Naive thymus-derived CD8-positive, alpha-beta T cell (primary cell): ENCODE results near the gene RNF227. TPM values are rescaled to one million over a fixed set of nuclear protein-coding genes. Genes with fewer than 3 reads are reported as not detected.
A peak's percentile ranks its signal among the peaks of the same experiment; 100 is the strongest.
"Not testable (repeated sequence)": the region's sequence is repeated elsewhere in the genome, so short reads cannot be mapped to it uniquely, and the experiment has no call there.

Source experiments
- ATAC-seq, 2 donors: fragments of 150-1000 bp; cut with Tn5 transposase in 1 of 2; sonication (Bioruptor Pico), chemical (Tn5 transposase) in 1 of 2; 1 replicate in 1 of 2; 2 replicates in 1 of 2; pipeline ENCODE4 v1.10.0; 2021; ENCODE audit warnings: mild to moderate bottlenecking in 2 of 2, moderate library complexity in 2 of 2
- POLR2A ChIA-PET: fragments of 350-600 bp; sonication (Branson Sonifier 250); formaldehyde crosslinking; loops from one replicate; lab custom pipeline; 2021; ENCODE audit warnings: antibody characterized with exemption; lab: Charles Lee
- DNase-seq, 10 donors: peaks; one replicate each; pipeline versions ENCODE4 v3.0.0 to v3.0.0-alpha.2; 2020 to 2022
- H3K27ac Mint-ChIP-seq, 10 donors: one replicate each; pipeline ENCODE4 v1.8.0; 2020 to 2022; ENCODE audit warnings: mild to moderate bottlenecking in 10 of 10, mixed read lengths in 10 of 10, moderate library complexity in 4 of 10, inconsistent platforms in 1 of 10
- H3K27me3 Mint-ChIP-seq, 5 donors: one replicate each; pipeline ENCODE4 v1.8.0; 2021 to 2022; ENCODE audit warnings: mixed read lengths in 5 of 5
- H3K36me3 Mint-ChIP-seq, 3 donors: one replicate each; pipeline ENCODE4 v1.8.0; 2020 to 2022; ENCODE audit warnings: mixed read lengths in 3 of 3, mild to moderate bottlenecking in 2 of 3, inconsistent platforms in 1 of 3
- H3K4me1 Mint-ChIP-seq, 4 donors: one replicate each; pipeline ENCODE4 v1.8.0; 2021 to 2022; ENCODE audit warnings: mixed read lengths in 4 of 4
- H3K4me3 Mint-ChIP-seq, 10 donors: one replicate each; pipeline ENCODE4 v1.8.0; 2020 to 2022; ENCODE audit warnings: mild to moderate bottlenecking in 10 of 10, mixed read lengths in 10 of 10, moderate library complexity in 6 of 10, inconsistent platforms in 1 of 10
- H3K9me3 Mint-ChIP-seq, 9 donors: one replicate each; pipeline ENCODE4 v1.8.0; 2020 to 2022; ENCODE audit warnings: mixed read lengths in 9 of 9, mild to moderate bottlenecking in 3 of 9, inconsistent platforms in 1 of 9, moderate library complexity in 1 of 9
- polyA plus RNA-seq, 3 donors: library from polyadenylated mRNA; unstranded; fragments of 300-500 nt; fragmentation: Illumina TruSeq; gene quantifications; one replicate each; pipeline ENCODE4 v1.2.3, GENCODE V29; 2021
- total RNA-seq, 8 experiments: library from RNA in 2 of 8; stranded (reverse) in 2 of 8; gene quantifications; one replicate each; pipeline ENCODE4 v1.2.3 and lab custom pipeline; 2021 to 2026

The RNF227 gene
- total and polyA plus RNA-seq, 5 experiments from 2014 or later: 0.65 to 9.4 (median 4.8) TPM

- Mint-ChIP-seq H3K36me3 (peaks cover 7 to 44% (median 9%) of the 10 kb centered on the region in 3 donors), H3K4me3 (no peak overlapping the region), H3K4me1 (peaks cover 16 to 31% (median 26%) of the 10 kb centered on the region in 4 donors), H3K9me3 (no peaks in the 10 kb centered on the region), H3K27ac (peak overlapping the region in 4 of 10 donors; percentile 1 to 35 (median 4)), H3K27me3 (no peaks in the 10 kb centered on the region)
- ATAC-seq: no peak
- POLR2A ChIA-PET: interaction anchor here (1.1 to 1.4 kb wide), 2 partner anchors 10 to 41 kb away, joined by 3 to 4 read pairs; no protein-coding TSS in a partner anchor
- no peak for DNase-seq
Measured at GRCh38 chr17:7875804-7876370, 40.2 kb downstream of the RNF227 start.

GRCh38 chr17:7873051-7873450 lies 43.0 kb downstream of the RNF227 start:
- no peaks in the 10 kb centered on the region for H3K9me3 Mint-ChIP-seq
- H3K27ac Mint-ChIP-seq: peak overlapping the region in 1 of 10 donors; percentile 13
- peaks cover 7 to 40% (median 7%) of the 10 kb centered on the region in 3 donors for H3K36me3 Mint-ChIP-seq
- POLR2A ChIA-PET: no interaction called here
- no peaks in the 10 kb centered on the region for H3K27me3 Mint-ChIP-seq
- no peak for DNase-seq
- ATAC-seq: no peak
- H3K4me3 Mint-ChIP-seq: no peak overlapping the region
- H3K4me1 Mint-ChIP-seq: peaks cover 23 to 44% (median 42%) of the 10 kb centered on the region in 4 donors

GRCh38 chr17:7867881-7868329 lies 48.2 kb downstream of the RNF227 start:
- H3K36me3 Mint-ChIP-seq: peaks cover 0 to 20% (median 0%) of the 10 kb centered on the region in 3 donors
- H3K9me3 Mint-ChIP-seq: no peaks in the 10 kb centered on the region
- POLR2A ChIA-PET: interaction anchor here (1.0 to 1.8 kb wide), 7 partner anchors 11 to 64 kb away, joined by 3 to 9 read pairs (median 4); partner anchors contain the start of genes NAA38, RNF227 and TRAPPC1
- ATAC-seq (peak; percentile 91 to 92), DNase-seq (no peak)
- peak overlapping the region; percentile 55 to 83 (median 72) for H3K4me3 Mint-ChIP-seq
- H3K27me3 Mint-ChIP-seq: no peaks in the 10 kb centered on the region
- H3K27ac Mint-ChIP-seq: peak overlapping the region; percentile 79 to 95 (median 89)
- H3K4me1 Mint-ChIP-seq: peaks cover 18 to 48% (median 41%) of the 10 kb centered on the region in 4 donors

GRCh38 chr17:7864995-7865650 lies 51.0 kb downstream of the RNF227 start:
- DNase-seq: no peak
- Mint-ChIP-seq H3K9me3 (no peaks in the 10 kb centered on the region), H3K27me3 (no peaks in the 10 kb centered on the region), H3K36me3 (peaks cover 0 to 14% (median 0%) of the 10 kb centered on the region in 3 donors), H3K4me1 (peaks cover 28 to 47% (median 41%) of the 10 kb centered on the region in 4 donors), H3K27ac (peak overlapping the region in 5 of 10 donors; percentile 7 to 66 (median 43)), H3K4me3 (no peak overlapping the region)
- POLR2A ChIA-PET: interaction anchor here (0.8 to 1.1 kb wide), 4 partner anchors 10 to 51 kb away, joined by 3 to 6 read pairs (median 3); partner anchors contain the start of gene RNF227
- ATAC-seq: no peak

- Mint-ChIP-seq H3K36me3 (peaks cover 0 to 19% (median 0%) of the 10 kb centered on the region in 3 donors), H3K4me1 (peaks cover 33 to 47% (median 38%) of the 10 kb centered on the region in 4 donors), H3K27ac (peak overlapping the region in 1 of 10 donors; percentile 6)
- not testable (repeated sequence) for H3K9me3 Mint-ChIP-seq, ATAC-seq, H3K4me3 Mint-ChIP-seq, DNase-seq, H3K27me3 Mint-ChIP-seq
- POLR2A ChIA-PET: interaction anchor here (0.6 to 2.0 kb wide), 5 partner anchors 9 to 51 kb away, joined by 3 to 7 read pairs (median 3); partner anchors contain the start of gene RNF227
Measured at GRCh38 chr17:7864384-7864783, 51.7 kb downstream of the RNF227 start.

Other genes starting within 250 kb of the RNF227 start
- 100 to 1,000 TPM; 113 to 116 TPM for gene TP53, start 228.8 kb downstream of the RNF227 start, total RNA-seq
- 10 to 100 TPM; 21.7 to 33.0 (median 28.0) TPM for gene TP53, start 228.8 kb downstream of the RNF227 start, polyA plus RNA-seq
- 10 to 100 TPM in 1 of 2 experiments, 1 to 10 TPM in 1; 9.8 to 11.6 TPM for gene WRAP53, start 227.8 kb downstream of the RNF227 start, total RNA-seq
- 10 to 100 TPM; 10.5 to 14.1 (median 13.9) TPM for gene WRAP53, start 227.8 kb downstream of the RNF227 start, polyA plus RNA-seq
- not detected for gene EFNB3, start 211.1 kb downstream of the RNF227 start, total RNA-seq
- gene EFNB3, start 211.1 kb downstream of the RNF227 start, polyA plus RNA-seq: not detected
- gene DNAH2, start 198.5 kb downstream of the RNF227 start, total RNA-seq: not detected
- not detected for gene DNAH2, start 198.5 kb downstream of the RNF227 start, polyA plus RNA-seq
- gene KDM6B, start 82.1 kb downstream of the RNF227 start, total RNA-seq: 100 to 1,000 TPM; 113 TPM
- gene KDM6B, start 82.1 kb downstream of the RNF227 start, polyA plus RNA-seq: 1 to 10 TPM in 2 of 3 donors, under 1 TPM in 1; 0.28 to 1.2 (median 1.0) TPM
- gene TMEM88, start 61.2 kb downstream of the RNF227 start, total RNA-seq: 1 to 10 TPM; 6.9 to 7.2 TPM
- not detected for gene TMEM88, start 61.2 kb downstream of the RNF227 start, polyA plus RNA-seq
- gene NAA38, start 58.7 kb downstream of the RNF227 start, total RNA-seq: 10 to 100 TPM; 16.0 to 24.1 TPM
- gene NAA38, start 58.7 kb downstream of the RNF227 start, polyA plus RNA-seq: 100 to 1,000 TPM; 125 to 169 (median 152) TPM
- 1 to 10 TPM; 8.5 to 9.8 TPM for gene CYB5D1, start 58.3 kb downstream of the RNF227 start, total RNA-seq
- 1 to 10 TPM; 3.5 to 6.0 (median 5.1) TPM for gene CYB5D1, start 58.3 kb downstream of the RNF227 start, polyA plus RNA-seq
- gene CHD3, start 27.5 kb downstream of the RNF227 start, total RNA-seq: 100 to 1,000 TPM; 277 to 281 TPM
- 10 to 100 TPM in 2 of 3 donors, 1 to 10 TPM in 1; 4.3 to 29.2 (median 15.5) TPM for gene CHD3, start 27.5 kb downstream of the RNF227 start, polyA plus RNA-seq
- gene KCNAB3, start 13.6 kb upstream of the RNF227 start, total RNA-seq: 10 to 100 TPM; 16.1 to 19.4 TPM
- under 1 TPM in 2 of 3 donors, not detected in 1; 0.44 to 0.80 TPM for gene KCNAB3, start 13.6 kb upstream of the RNF227 start, polyA plus RNA-seq
- 100 to 1,000 TPM in 1 of 2 experiments, 10 to 100 TPM in 1; 93.4 to 120 TPM for gene TRAPPC1, start 15.7 kb upstream of the RNF227 start, total RNA-seq
- gene TRAPPC1, start 15.7 kb upstream of the RNF227 start, polyA plus RNA-seq: 100 to 1,000 TPM; 199 to 219 (median 205) TPM
- 10 to 100 TPM; 35.2 to 43.0 TPM for gene CNTROB, start 15.9 kb upstream of the RNF227 start, total RNA-seq
- 10 to 100 TPM in 2 of 3 donors, 1 to 10 TPM in 1; 7.6 to 18.5 (median 12.4) TPM for gene CNTROB, start 15.9 kb upstream of the RNF227 start, polyA plus RNA-seq
- not detected for gene GUCY2D, start 86.3 kb upstream of the RNF227 start, total RNA-seq
- gene GUCY2D, start 86.3 kb upstream of the RNF227 start, polyA plus RNA-seq: under 1 TPM in 1 of 3 donors, not detected in 2; 0.17 TPM
- gene ALOX15B, start 122.8 kb upstream of the RNF227 start, total RNA-seq: not detected
- gene ALOX15B, start 122.8 kb upstream of the RNF227 start, polyA plus RNA-seq: not detected
- 1 to 10 TPM in 1 of 2 experiments, under 1 TPM in 1; 0.80 to 1.5 TPM for gene ALOX12B, start 171.4 kb upstream of the RNF227 start, total RNA-seq
- gene ALOX12B, start 171.4 kb upstream of the RNF227 start, polyA plus RNA-seq: 1 to 10 TPM in 2 of 3 donors, under 1 TPM in 1; 0.82 to 2.3 (median 1.7) TPM
- under 1 TPM; 0.18 to 0.52 TPM for gene ALOXE3, start 202.2 kb upstream of the RNF227 start, total RNA-seq
- under 1 TPM in 1 of 3 donors, not detected in 2; 0.13 TPM for gene ALOXE3, start 202.2 kb upstream of the RNF227 start, polyA plus RNA-seq
- under 1 TPM in 1 of 2 experiments, not detected in 1; 0.30 TPM for gene HES7, start 207.8 kb upstream of the RNF227 start, total RNA-seq
- not detected for gene HES7, start 207.8 kb upstream of the RNF227 start, polyA plus RNA-seq
- 100 to 1,000 TPM; 148 to 153 TPM for gene PER1, start 236.1 kb upstream of the RNF227 start, total RNA-seq
- gene PER1, start 236.1 kb upstream of the RNF227 start, polyA plus RNA-seq: 10 to 100 TPM in 2 of 3 donors, 1 to 10 TPM in 1; 6.1 to 11.4 (median 10.7) TPM
- gene VAMP2, start 246.7 kb upstream of the RNF227 start, total RNA-seq: 100 to 1,000 TPM; 219 to 238 TPM
- 10 to 100 TPM; 50.4 to 84.2 (median 64.4) TPM for gene VAMP2, start 246.7 kb upstream of the RNF227 start, polyA plus RNA-seq